ENCODE results near the gene FGFR1OP2.
"Not testable (repeated sequence)": the region's sequence is repeated elsewhere in the genome, so short reads cannot be mapped to it uniquely, and the experiment has no call there.

The FGFR1OP2 gene

GRCh38 chr12:26937863-26938700 is at the start of gene FGFR1OP2, which contains the start of gene INTS13:
Gene FGFR1OP2, plus strand, starts transcription at chr12:26938470. Its CDS starts 15,689 bp downstream, at chr12:26954159.
Gene INTS13, minus strand, starts transcription at chr12:26937981. Its CDS starts 1,178 bp downstream, at chr12:26936803.
- DNase-seq, result peak; percentile 97

- no peak for DNase-seq
Observed at GRCh38 chr12:26890784-26891183, 47.5 kb upstream of the FGFR1OP2 start.

GRCh38 chr12:26891704-26892103 is 46.6 kb upstream of the FGFR1OP2 start:
- no peak for DNase-seq

- DNase-seq, result no peak
Observed at GRCh38 chr12:26895672-26896071, 42.6 kb upstream of the FGFR1OP2 start.

- no peak for DNase-seq
Observed at GRCh38 chr12:26896913-26897312, 41.4 kb upstream of the FGFR1OP2 start.

- not testable (repeated sequence) for DNase-seq
Observed at GRCh38 chr12:26903396-26903795, 34.9 kb upstream of the FGFR1OP2 start.

GRCh38 chr12:26906024-26906423 is 32.2 kb upstream of the FGFR1OP2 start:
- no peak for DNase-seq

- no peak for DNase-seq
Observed at GRCh38 chr12:26906704-26907103, 31.6 kb upstream of the FGFR1OP2 start.

GRCh38 chr12:26918321-26919215 is 19.7 kb upstream of the FGFR1OP2 start:
- no peak for DNase-seq

- no peak for DNase-seq
Observed at GRCh38 chr12:26919216-26919555, 19.1 kb upstream of the FGFR1OP2 start.

- no peak for DNase-seq
Observed at GRCh38 chr12:26921886-26922285, 16.4 kb upstream of the FGFR1OP2 start.

GRCh38 chr12:26928661-26929060 is 9.6 kb upstream of the FGFR1OP2 start:
- no peak for DNase-seq

GRCh38 chr12:26929590-26929989 is 8.7 kb upstream of the FGFR1OP2 start:
- DNase-seq, result no peak

GRCh38 chr12:26935636-26936378 is 2.5 kb upstream of the FGFR1OP2 start:
- no peak for DNase-seq

GRCh38 chr12:26936559-26937442 is 1.5 kb upstream of the FGFR1OP2 start:
- DNase-seq, result peak; percentile 7

GRCh38 chr12:26937443-26937862 is 817 bp upstream of the FGFR1OP2 start:
- no peak for DNase-seq

- peak; percentile 15 for DNase-seq
Observed at GRCh38 chr12:26938701-26939062, 412 bp downstream of the FGFR1OP2 start.

- DNase-seq, result no peak
Observed at GRCh38 chr12:26939192-26939832, 1.0 kb downstream of the FGFR1OP2 start.

- no peak for DNase-seq
Observed at GRCh38 chr12:26939953-26940352, 1.7 kb downstream of the FGFR1OP2 start.

- peak; percentile 32 for DNase-seq
Observed at GRCh38 chr12:26940516-26941214, 2.4 kb downstream of the FGFR1OP2 start.

- DNase-seq, result no peak
Observed at GRCh38 chr12:26941215-26941594, 2.9 kb downstream of the FGFR1OP2 start.
